NCI-H2196 (cell line): ENCODE measurements around the gene C4orf50.
A peak's percentile ranks its signal among the peaks of the same experiment; 100 is the strongest.
"Not testable (repeated sequence)": the region's sequence is repeated elsewhere in the genome, so short reads cannot be mapped to it uniquely, and the experiment has no call there.

Source experiments
- DNase-seq: peaks from one replicate; lab custom pipeline; 2025; ENCODE audit not compliant: unreplicated experiment; lab: John Stamatoyannopoulos, UW

C4orf50 gene

DNA sequence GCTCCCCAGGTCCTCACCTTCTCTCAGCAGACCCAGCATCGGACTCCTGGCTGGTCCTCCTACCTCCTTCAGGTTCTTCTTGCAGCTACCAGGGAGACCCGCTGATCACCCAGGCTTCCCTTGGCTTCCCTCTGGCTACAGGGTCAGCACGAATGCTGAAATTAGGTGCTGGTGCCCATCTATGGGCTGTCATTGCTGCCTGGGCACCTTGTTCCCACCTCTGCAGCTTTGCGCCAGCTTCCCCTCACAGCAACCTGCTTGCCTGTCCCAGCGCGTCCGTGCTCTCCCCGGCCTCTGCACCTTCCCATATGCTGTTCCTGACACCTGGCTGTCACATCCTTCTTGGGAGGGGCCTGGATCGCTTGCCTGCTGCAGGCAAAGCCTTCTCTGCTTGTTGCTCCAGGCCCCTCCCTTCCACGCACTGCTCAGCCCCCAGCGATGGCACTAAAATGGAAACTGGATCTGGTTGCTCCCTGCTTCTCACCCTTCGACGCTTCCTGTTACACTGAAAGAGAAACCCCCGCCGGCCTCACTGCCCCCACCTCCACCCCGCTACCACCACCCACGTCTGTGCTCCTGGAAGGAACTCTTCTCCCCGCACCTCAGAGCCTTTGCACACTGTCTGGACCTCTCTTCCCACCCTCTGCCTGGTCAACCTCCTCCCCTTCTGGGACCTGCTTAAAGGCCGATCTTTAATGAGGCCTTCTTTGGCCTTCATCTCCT, 22.2 kb downstream of the C4orf50 start:
- no peak for DNase-seq

DNA sequence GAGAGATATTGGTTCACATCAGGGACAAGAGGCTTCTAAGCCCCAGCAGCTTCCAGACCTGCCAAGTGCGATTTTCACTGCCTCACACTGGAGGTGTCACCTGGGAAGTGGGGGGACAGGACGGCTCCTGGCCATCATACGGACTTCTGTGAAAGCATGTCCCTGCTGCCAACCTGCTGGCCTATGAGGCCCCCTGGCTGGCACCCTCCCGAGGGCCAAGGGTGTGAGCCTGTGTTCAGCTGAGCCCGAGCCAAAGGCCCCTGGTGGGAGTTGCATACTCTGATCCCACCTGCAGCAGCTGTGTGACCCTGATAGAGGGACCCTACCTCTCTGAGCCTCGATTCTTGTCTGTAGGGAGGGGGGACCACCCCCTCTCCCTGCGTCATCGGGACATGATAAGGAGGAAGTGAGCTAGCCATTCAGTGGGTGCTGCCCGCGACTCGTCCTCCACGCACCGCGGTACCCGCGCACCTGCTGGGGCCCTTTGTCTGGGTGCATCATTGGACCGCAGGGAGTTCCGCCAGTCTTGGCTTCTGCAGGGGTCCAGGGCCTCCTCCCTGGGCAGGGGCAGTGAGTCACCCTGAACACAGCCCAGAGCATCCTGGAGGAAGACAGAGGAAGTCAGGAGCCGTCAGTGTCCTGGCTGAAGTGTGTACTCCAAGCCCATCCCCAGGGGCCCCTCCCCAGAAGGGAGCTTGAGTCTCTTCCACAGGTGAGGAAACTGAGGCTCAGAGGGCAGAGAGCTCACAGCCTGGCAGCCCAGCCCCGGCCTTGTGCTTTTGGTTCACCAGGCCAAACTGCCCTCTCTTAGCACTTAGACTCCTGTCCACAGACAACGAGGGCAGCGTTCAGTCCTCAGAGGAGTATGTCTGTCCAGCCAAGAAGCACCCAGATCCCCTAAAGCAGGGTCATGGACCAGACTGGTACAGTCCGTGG, 24.1 kb downstream of the C4orf50 start:
- DNase-seq, result no peak

- DNase-seq, result not testable (repeated sequence)
These were observed 24.9 kb downstream of the C4orf50 start for GRCh38 chr4:5993346-5993745.

- DNase-seq, result no peak
These were observed 25.4 kb downstream of the C4orf50 start for GRCh38 chr4:5992828-5993321.

GRCh38 chr4:5992171-5992827, 25.9 kb downstream of the C4orf50 start:
- DNase-seq, result no peak

DNA sequence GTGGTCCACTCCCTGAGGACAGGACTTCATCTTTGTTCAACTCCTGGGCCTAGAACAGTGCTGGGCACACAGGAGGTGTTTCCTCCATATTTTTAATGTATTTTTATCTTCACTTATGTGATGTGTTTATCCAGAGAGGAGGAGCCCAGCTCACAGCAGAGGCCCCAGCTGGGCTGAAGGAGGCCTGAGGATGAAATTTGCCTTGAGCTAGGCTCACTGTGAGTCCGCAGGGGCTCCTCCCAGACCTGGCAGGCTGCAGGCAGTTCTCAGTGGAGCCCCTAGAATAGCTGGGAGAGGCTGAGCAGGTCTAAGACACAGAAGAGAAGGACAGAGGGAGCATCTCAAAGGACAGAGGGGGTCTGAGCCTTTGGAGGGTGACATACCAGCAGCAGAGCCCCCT, 26.8 kb downstream of the C4orf50 start:
- DNase-seq, result no peak

DNA sequence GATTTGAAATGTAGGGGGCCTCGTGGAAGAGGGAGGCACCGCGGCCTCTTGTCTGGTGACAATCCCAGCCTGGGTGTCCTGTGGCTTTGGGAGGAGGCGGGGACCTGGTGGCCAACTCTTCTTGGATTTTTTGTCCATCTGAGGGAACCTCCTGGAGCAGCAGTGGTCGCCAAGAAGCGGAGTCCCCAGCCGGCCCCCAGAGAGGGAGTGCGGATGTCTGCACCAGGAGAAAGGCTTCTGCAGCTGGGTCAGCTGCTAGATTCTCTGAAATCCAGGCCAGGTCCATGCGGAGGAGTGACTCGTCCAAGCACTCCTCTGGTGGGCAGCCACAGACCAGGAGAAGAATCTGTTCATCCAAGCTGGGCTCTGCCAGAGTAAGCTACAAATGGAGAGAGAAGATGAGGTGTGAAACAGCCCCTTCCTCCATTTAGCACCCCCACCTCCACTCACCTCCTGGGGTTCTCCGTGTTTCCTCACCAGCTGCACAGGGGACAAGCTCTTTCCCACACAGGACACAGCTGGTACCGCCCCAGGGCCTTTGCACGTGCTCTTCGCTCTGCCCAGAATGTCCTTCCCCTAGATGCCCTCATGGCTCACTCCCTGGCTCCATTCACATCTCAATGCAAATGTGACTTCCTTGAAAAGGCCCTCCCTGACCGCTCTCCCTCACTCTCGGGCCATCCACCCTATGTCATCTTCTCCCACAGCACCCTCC, 27.6 kb downstream of the C4orf50 start:
- no peak for DNase-seq

GRCh38 chr4:5989236-5990225, 28.7 kb downstream of the C4orf50 start:
- no peak for DNase-seq

DNA sequence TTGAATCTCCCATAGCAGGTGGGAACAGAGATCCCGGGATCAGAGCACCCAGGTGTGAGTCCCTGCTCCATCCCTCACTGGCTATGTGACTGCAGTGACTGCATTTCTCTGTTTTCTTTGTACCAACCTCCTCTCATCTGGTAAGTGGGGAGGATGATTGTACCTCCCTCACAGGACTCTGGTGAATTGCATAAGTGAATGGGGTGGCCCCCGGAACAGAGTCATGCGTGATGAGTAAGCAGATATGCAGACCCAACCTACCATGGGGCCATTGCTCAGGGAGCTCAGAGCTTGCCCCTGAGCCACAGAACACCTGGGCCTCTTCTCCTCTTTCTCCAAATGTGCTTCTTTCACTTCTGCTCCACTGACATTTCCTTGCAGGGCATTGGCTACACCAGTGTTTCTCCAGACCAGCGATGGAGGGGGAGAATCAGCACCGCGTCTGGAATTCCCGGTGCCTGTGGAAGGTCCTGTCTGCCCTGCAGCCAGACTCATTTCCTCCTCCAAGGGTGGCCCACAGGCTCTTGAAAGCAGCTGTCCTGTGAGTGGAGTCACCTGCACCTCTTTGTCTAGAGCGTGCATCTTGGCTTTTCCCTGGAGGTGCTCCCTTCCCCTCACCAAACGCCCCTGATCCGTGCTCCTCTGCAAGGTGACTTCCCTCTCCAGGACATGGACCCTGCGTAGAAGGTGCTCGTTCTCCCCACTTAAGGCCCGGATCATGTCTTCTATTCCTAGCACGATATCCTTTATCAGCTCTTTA, 30.0 kb downstream of the C4orf50 start:
- no peak for DNase-seq

- no peak for DNase-seq
These were observed 33.4 kb downstream of the C4orf50 start for GRCh38 chr4:5984843-5985242.

- DNase-seq, result no peak
These were observed 35.9 kb downstream of the C4orf50 start for GRCh38 chr4:5982156-5982973.

- DNase-seq, result no peak
These were observed 37.6 kb downstream of the C4orf50 start for GRCh38 chr4:5980436-5981155.

DNA sequence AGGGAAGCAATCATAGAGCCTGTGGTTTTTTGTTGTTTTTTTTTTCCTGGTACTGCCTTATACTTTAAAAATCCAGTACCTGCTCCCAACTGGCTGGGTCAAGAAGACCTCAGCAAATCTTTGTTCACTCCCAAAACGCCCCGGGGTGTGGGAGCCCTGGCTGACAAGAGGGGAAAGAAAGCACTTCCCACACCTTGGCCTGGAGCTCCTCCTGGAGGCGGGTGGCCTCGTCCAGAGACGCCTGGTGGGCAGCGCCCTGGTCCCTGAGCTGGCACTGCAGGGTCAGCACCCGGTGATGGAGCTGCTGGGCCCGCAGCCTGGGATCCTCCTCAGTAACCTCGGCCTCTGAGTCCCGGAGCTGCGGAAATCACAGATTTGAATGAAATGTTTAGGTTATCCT, 38.2 kb downstream of the C4orf50 start:
- peak; percentile 54 for DNase-seq

DNA sequence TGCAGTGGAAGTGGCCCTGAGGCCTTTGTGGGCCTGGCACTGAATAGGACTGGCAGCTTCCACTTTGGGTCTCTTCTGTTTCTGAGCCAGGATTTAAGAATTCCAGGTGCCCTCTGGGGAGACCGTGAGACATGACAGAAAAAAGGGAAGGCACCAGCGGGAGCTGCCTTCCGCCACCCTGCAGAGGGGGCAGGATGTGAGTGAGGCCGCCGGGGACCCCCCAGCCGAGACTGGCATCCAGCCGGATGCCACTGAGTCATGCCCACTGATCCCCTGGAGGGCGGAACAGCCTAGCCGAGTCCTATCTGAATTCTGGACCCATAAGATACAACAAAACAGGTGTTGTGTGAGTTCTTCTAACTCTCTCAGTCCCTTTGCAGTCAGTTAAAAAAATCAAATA, 41.3 kb downstream of the C4orf50 start:
- DNase-seq, result no peak

DNA sequence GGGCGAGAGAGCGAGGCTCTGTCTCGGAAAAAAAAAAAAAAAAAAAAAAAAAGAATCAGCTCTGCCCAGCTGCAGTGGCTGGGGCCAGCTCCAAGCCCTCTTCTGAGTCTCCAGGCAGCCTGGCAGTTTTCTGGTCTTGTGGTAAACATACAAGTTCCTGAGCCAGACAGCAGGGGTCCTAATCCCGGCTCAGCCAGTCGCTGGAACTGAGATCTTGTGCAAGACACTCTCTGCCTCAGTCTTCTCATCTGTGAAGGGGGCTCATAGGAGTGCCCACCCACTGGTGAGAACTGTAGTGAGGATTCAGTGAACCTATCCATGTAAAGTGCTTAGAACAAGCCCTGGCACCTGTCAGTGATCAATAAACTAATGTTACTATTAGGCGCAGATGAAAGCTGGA, 41.8 kb downstream of the C4orf50 start:
- DNase-seq, result no peak

- no peak for DNase-seq
These were observed 43.9 kb downstream of the C4orf50 start for GRCh38 chr4:5974321-5974720.

- no peak for DNase-seq
These were observed 44.6 kb downstream of the C4orf50 start for GRCh38 chr4:5973486-5974220.
